ACC112 (cell line): Measurements from ENCODE around the gene LNP1.

Experiments
- H2AFZ ChIP-seq: fragments of 200-600 bp; sonication (generic); one replicate; pipeline ENCODE4 v1.6.0; 2017; ENCODE audit warnings: antibody characterized with exemption, low read length; ENCODE audit not compliant: unreplicated experiment
- H3K27ac ChIP-seq: fragments of 200-600 bp; sonication (generic); 2 replicates; pipeline ENCODE4 v1.5.1; 2014; ENCODE audit warnings: low read depth, mild to moderate bottlenecking, antibody characterized with exemption, low read length, moderate library complexity
- H3K27me3 ChIP-seq: fragments of 200-600 bp; sonication (generic); 2 replicates; pipeline ENCODE4 v1.6.1; 2014; ENCODE audit warnings: mild to moderate bottlenecking, antibody characterized with exemption, low read length, moderate library complexity, mixed read lengths; ENCODE audit not compliant: insufficient read depth
- H3K36me3 ChIP-seq: fragments of 200-600 bp; sonication (generic); 2 replicates; pipeline ENCODE4 v1.6.1; 2016; ENCODE audit warnings: mild to moderate bottlenecking, antibody characterized with exemption, low read length, moderate library complexity, mixed read lengths; ENCODE audit not compliant: insufficient read depth
- H3K4me1 ChIP-seq: fragments of 200-600 bp; sonication (generic); one replicate; pipeline ENCODE4 v1.6.1; 2016; ENCODE audit warnings: low read length, mixed read lengths; ENCODE audit not compliant: insufficient read depth, unreplicated experiment, control insufficient read depth
- H3K4me3 ChIP-seq: fragments of 200-600 bp; sonication (generic); 2 replicates; pipeline ENCODE4 v1.5.1; 2014; ENCODE audit warnings: mild to moderate bottlenecking, low read depth, low read length
- H3K79me2 ChIP-seq: fragments of 200-600 bp; sonication (generic); one replicate; pipeline ENCODE4 v1.6.0; 2016; ENCODE audit warnings: low read length; ENCODE audit not compliant: control insufficient read depth, unreplicated experiment, insufficient read depth

The LNP1 gene

GRCh38 chr3:100400419-100400779 is 940 bp upstream of the LNP1 start:
- H3K4me3 ChIP-seq: peak overlapping the region; percentile 84
- peaks cover 31% of the 10 kb centered on the region for H3K4me1 ChIP-seq
- peak overlapping the region; percentile 71 for H2AFZ ChIP-seq
- H3K27ac ChIP-seq: peak overlapping the region; percentile 87
- no peaks in the 10 kb centered on the region for H3K27me3 ChIP-seq
- H3K36me3 ChIP-seq: no peaks in the 10 kb centered on the region
- peaks cover 81% of the 10 kb centered on the region for H3K79me2 ChIP-seq

- Histone ChIP-seq H3K36me3 (0 out of 2 replicates have a peak, but pooled peaks cover under 1% of the 10 kb centered on the region), H2AFZ (peak overlapping the region; percentile 71), H3K4me1 (peaks cover 29% of the 10 kb centered on the region), H3K79me2 (peaks cover 73% of the 10 kb centered on the region), H3K27ac (peak overlapping the region; percentile 87), H3K4me3 (peak overlapping the region; percentile 84), H3K27me3 (no peaks in the 10 kb centered on the region)
Observed at GRCh38 chr3:100401674-100402041, 319 bp downstream of the LNP1 start.

DNA sequence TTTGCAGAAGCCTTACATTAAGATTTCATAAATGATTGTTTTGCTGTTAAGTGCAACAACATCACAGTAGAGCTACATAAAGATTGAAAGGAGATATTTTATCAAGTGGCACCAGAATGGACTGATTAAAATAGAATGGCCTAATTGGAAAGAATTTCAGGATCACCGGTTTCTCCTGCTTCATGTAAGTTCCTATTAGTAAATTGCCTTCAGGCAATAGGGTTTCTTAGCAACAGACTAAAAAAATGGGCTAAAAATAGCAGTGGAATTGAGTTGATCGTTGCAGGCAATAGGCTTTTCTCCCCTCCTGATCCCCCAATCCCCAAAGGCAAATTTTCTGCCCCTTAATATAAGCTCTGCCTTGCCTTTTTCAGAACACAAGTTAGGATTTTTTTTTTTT is 917 bp downstream of the LNP1 start:
- peak overlapping the region; percentile 87 for H3K27ac ChIP-seq
- peaks cover 67% of the 10 kb centered on the region for H3K79me2 ChIP-seq
- H3K4me1 ChIP-seq: peaks cover 24% of the 10 kb centered on the region
- H2AFZ ChIP-seq: peak overlapping the region; percentile 14
- peak overlapping the region; percentile 84 for H3K4me3 ChIP-seq
- H3K36me3 ChIP-seq: peaks cover 5% of the 10 kb centered on the region; the same call in 1 of the 2 replicates
- H3K27me3 ChIP-seq: no peaks in the 10 kb centered on the region

DNA sequence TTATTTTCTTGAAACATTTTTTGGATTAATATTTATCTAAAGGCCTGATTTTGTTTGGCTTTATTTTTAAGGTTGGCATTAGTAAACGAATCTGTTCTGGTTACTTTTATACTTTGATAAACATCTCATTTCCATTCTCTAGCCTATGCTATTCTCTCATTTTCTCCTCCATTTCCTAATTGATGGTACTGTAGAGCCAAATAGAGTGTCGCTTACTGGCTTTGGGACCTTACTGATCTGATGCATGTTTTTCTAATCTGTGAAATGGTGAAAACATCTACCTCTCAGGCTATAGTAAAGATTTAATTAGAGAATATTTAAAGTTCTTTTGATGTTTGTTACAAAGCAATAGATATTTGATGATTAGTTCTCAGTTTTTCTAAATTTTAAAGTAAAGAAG is 1.6 kb downstream of the LNP1 start:
- Histone ChIP-seq H3K36me3 (peaks cover 12% of the 10 kb centered on the region), H2AFZ (no peak overlapping the region), H3K4me1 (peaks cover 24% of the 10 kb centered on the region), H3K27me3 (no peaks in the 10 kb centered on the region), H3K79me2 (peaks cover 61% of the 10 kb centered on the region), H3K27ac (peak overlapping the region; percentile 87; the same call in 1 of the 2 replicates), H3K4me3 (peak overlapping the region; percentile 84)

DNA sequence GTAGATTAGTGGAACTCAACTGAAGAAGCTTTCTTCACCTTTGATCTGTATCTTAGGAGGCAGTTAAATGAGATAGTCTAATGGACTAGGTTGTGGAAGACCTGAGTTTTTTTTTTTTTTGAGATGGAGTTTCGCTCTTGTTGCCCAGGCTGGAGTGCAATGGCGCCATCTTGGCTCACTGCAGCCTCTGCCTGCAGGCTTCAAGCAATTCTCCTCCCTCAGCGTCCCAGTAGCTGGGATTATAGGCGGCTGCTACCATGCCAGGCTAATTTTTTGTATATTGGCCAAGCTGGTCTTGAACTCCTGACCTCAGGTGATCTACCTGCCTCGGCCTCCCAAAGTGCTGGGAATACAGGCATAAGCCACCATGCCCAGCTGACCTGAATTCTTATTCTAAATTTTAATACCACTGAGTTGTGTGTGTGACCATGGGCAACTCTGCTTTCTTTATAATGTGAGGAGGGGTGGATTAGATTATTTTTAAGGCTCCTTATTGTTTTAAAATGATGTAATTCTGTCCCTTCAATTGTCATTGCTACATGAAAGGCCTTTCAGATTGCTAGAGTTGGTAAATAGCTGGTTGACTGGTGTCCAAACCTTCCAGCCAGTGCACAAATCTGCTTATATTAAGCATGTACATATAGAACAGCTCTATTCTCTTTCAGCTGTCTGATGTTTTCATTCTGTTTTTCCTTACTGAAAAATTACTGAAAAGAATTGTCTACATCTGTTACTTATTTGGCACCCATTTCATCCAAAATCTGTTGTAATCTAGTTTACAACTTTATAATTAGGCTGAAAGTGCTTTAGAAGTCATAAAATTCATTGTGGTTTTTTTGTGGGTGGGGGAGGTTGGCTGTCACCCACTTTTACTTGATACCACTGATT is 2.3 kb downstream of the LNP1 start:
- Histone ChIP-seq H3K4me1 (peaks cover 20% of the 10 kb centered on the region), H3K36me3 (peaks cover 17% of the 10 kb centered on the region), H2AFZ (peak overlapping the region; percentile 74), H3K79me2 (peaks cover 55% of the 10 kb centered on the region), H3K27me3 (no peaks in the 10 kb centered on the region), H3K4me3 (peak overlapping the region; percentile 84), H3K27ac (no peak overlapping the region)

- H3K4me1 ChIP-seq: peaks cover 14% of the 10 kb centered on the region
- peak overlapping the region; percentile 84 for H3K4me3 ChIP-seq
- H3K27ac ChIP-seq: no peak overlapping the region
- H3K79me2 ChIP-seq: peaks cover 49% of the 10 kb centered on the region
- no peak overlapping the region for H2AFZ ChIP-seq
- H3K27me3 ChIP-seq: no peaks in the 10 kb centered on the region
- peaks cover 17% of the 10 kb centered on the region for H3K36me3 ChIP-seq
Observed at GRCh38 chr3:100404250-100404548, 2.9 kb downstream of the LNP1 start.

- Histone ChIP-seq H2AFZ (no peak overlapping the region), H3K36me3 (peaks cover 30% of the 10 kb centered on the region), H3K27ac (no peak overlapping the region), H3K79me2 (peaks cover 29% of the 10 kb centered on the region), H3K4me1 (peaks cover 10% of the 10 kb centered on the region), H3K27me3 (no peaks in the 10 kb centered on the region), H3K4me3 (no peak overlapping the region)
Observed at GRCh38 chr3:100407164-100407563, 5.8 kb downstream of the LNP1 start.

DNA sequence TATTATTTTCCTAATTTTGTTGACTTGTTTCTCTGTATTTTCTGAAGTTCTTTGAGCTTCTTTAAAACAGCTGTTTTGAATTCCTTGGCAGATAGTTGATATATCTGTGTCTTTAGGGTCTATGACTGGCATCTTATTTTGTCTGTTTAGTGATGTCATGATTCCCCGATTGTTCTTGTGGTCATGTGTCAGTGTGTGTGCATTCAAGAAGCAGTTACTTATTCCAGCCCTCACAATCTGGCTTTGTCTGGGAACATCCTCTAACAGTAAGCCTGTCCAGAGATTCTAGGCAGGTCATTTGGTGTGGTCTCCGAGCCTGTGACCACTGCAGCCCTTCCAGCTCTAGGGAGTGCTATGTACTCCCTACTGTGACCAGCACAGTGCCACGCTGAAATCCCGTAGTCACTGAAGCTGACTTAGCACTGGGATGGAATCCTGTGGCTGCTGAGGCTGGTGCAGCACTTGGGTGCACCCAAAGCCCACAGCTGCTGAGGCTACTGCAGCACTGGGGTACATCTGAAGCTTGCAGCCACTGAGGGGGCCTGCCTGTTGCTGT is 6.7 kb downstream of the LNP1 start:
- Histone ChIP-seq H3K27me3 (no peaks in the 10 kb centered on the region), H2AFZ (no peak overlapping the region), H3K36me3 (peaks cover 30% of the 10 kb centered on the region), H3K27ac (no peak overlapping the region), H3K4me3 (no peak overlapping the region), H3K79me2 (peaks cover 20% of the 10 kb centered on the region), H3K4me1 (peaks cover 10% of the 10 kb centered on the region)

DNA sequence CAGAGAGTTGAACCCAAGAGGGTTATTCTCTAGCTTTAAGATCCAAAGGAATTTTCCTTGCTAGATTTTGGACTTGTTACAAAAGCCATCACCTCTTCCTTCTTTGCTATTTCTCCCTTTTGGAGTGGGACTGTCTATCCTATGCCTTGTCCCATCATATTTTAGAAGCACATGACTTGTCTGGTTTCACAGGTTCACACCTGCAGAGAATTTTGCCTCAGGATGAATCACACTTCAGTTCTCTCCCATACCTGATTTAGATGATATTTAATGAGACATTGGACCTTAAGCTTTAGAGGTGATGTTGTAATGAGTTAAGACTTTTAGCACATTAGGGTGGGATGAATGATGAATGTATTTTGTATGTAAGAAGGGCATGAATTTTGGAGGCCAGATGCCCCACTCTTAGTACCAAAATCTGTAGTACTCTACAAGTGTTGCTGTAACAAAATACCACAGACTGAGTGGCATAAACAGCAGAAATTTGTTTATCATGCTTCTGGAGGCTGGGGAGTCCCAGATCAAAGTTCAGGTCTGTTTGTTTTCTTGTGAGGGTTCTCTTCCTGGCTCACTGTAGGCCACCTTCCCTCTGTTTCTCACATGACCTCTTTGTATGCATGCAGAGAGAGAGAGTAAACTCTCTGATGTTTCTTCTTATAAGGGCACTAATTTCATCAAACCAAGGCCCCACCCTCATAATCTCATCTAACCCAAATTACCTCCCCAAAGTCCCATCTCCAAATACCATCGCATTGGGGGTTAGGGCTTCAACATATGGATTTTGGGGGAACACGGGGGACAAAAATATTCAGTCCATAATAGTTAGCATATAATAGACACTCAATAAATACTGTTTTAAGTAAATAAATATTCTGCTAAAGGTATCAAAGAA is 10.0 kb downstream of the LNP1 start:
- H3K79me2 ChIP-seq: no peaks in the 10 kb centered on the region
- no peak overlapping the region for H3K4me3 ChIP-seq
- H3K36me3 ChIP-seq: peaks cover 30% of the 10 kb centered on the region
- H3K27ac ChIP-seq: no peak overlapping the region
- H2AFZ ChIP-seq: no peak overlapping the region
- no peaks in the 10 kb centered on the region for H3K27me3 ChIP-seq
- no peaks in the 10 kb centered on the region for H3K4me1 ChIP-seq

DNA sequence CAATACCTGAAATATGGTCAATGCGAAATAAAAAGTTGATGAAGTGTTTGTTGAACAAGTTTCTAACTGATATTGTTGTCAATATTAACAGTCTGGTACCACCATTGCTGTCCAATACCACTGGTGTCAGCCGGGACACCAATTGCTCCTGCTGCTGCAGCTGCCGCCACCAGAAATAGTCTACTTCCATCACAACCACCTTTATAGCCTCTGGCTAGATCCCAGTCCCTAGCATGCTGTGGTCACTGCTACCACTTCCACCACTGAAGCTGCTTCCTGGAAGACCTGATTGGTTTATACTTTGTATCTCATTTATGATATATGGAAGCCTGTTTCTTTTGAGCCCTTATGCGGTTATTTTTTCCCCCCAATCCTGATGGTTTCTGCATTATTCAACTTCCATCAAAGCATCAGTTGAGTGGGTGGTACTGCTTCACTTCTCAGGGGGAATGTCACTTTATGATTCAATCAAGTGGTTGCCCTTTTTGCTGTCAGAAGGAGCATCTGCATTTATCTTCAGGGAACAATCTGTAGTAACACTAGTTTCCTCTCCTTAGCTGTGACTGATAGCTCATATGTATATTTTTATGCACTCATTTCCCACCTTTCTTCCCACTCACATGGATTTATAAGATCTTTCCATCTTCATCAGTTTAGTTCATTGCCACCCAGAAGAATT is 11.7 kb downstream of the LNP1 start:
- Histone ChIP-seq H3K36me3 (peaks cover 16% of the 10 kb centered on the region; the same call in 1 of the 2 replicates), H3K4me3 (no peak overlapping the region), H3K79me2 (no peaks in the 10 kb centered on the region), H3K27me3 (no peaks in the 10 kb centered on the region), H3K27ac (no peak overlapping the region), H2AFZ (no peak overlapping the region), H3K4me1 (no peaks in the 10 kb centered on the region)
